WTC11 (cell line): ENCODE measurements around the gene OXLD1. TPM values are rescaled to one million over a fixed set of nuclear protein-coding genes. Genes with fewer than 3 reads are reported as not detected.

ENCODE experiments used
- ATAC-seq: fragments of 200-7000 bp; cut with Tn5 transposase; 2 replicates; pipeline ENCODE4 v1.10.0; 2021; ENCODE audit warnings: mild to moderate bottlenecking, moderate library complexity
- CTCF ChIA-PET: fragments of 300-600 bp; sonication (Branson Sonifier 250); formaldehyde crosslinking; loops from one replicate; lab custom pipeline; 2021; ENCODE audit warnings: antibody characterized with exemption; lab: Charles Lee
- POLR2A ChIA-PET: fragments of 350-600 bp; sonication (Branson Sonifier 250); formaldehyde crosslinking; loops from one replicate; lab custom pipeline; 2021; ENCODE audit warnings: antibody characterized with exemption; lab: Charles Lee
- DNase-seq: peaks from one replicate; pipeline ENCODE4 v3.0.0; 2021; ENCODE audit warnings: low spot score
- H3K27ac Mint-ChIP-seq: 2 replicates; pipeline ENCODE4 v1.8.0; 2021; ENCODE audit warnings: mixed read lengths
- H3K27me3 Mint-ChIP-seq: 2 replicates; pipeline ENCODE4 v1.8.0; 2021; ENCODE audit warnings: low read depth, mild to moderate bottlenecking, moderate library complexity, mixed read lengths
- H3K36me3 Mint-ChIP-seq: 2 replicates; pipeline ENCODE4 v1.8.0; 2021; ENCODE audit warnings: mixed read lengths
- H3K4me1 Mint-ChIP-seq: 2 replicates; pipeline ENCODE4 v1.8.0; 2022; ENCODE audit warnings: mixed read lengths
- H3K4me3 Mint-ChIP-seq: 2 replicates; pipeline ENCODE4 v1.8.0; 2021; ENCODE audit warnings: mild to moderate bottlenecking, moderate library complexity, mixed read lengths
- H3K9me3 Mint-ChIP-seq: 2 replicates; pipeline ENCODE4 v1.8.0; 2021; ENCODE audit warnings: mixed read lengths
- ATF1 ChIP-seq: sonication (generic); formaldehyde crosslinking; IDR thresholded peaks from 2 replicates; pipeline ENCODE4 v1.8.1; 2023; ENCODE audit warnings: mild to moderate bottlenecking, moderate library complexity, missing genetic modification reagents
- ELF4 ChIP-seq: sonication (generic); formaldehyde crosslinking; IDR thresholded peaks from 2 replicates; pipeline ENCODE4 v1.8.1; 2022; ENCODE audit warnings: low read depth, mild to moderate bottlenecking, moderate library complexity, missing genetic modification reagents
- ESRRA ChIP-seq: sonication (generic); formaldehyde crosslinking; IDR thresholded peaks from 2 replicates; pipeline ENCODE4 v1.8.1; 2022; ENCODE audit warnings: mild to moderate bottlenecking, missing genetic modification reagents, borderline replicate concordance
- FOXJ3 ChIP-seq: sonication (generic); formaldehyde crosslinking; IDR thresholded peaks from 2 replicates; pipeline ENCODE4 v1.9.0; 2021; ENCODE audit warnings: missing genetic modification reagents, mild to moderate bottlenecking, borderline replicate concordance
- GTF2I ChIP-seq: fragments of 250-450 bp; sonication (Bioruptor Pico); conservative IDR thresholded peaks from 2 replicates; pipeline ENCODE4 v1.4.0; 2021; ENCODE audit warnings: mild to moderate bottlenecking
- RORB ChIP-seq: fragments of 250-450 bp; sonication (Bioruptor Pico); IDR thresholded peaks from 2 replicates; pipeline ENCODE4 v1.9.0; 2021; ENCODE audit warnings: mild to moderate bottlenecking
- SMAD3 ChIP-seq: sonication (generic); formaldehyde crosslinking; IDR thresholded peaks from 2 replicates; pipeline ENCODE4 v1.8.0; 2022; ENCODE audit warnings: missing genetic modification reagents, mild to moderate bottlenecking, borderline replicate concordance
- TCF7 ChIP-seq: sonication (generic); formaldehyde crosslinking; IDR thresholded peaks from 2 replicates; pipeline ENCODE4 v1.8.0; 2022; ENCODE audit warnings: mild to moderate bottlenecking, low read depth, missing genetic modification reagents, moderate library complexity
- ZNF121 ChIP-seq: sonication (generic); formaldehyde crosslinking; IDR thresholded peaks from 2 replicates; pipeline ENCODE4 v1.8.0; 2023; ENCODE audit warnings: missing genetic modification reagents
- ZNF317 ChIP-seq: sonication (generic); formaldehyde crosslinking; IDR thresholded peaks from 2 replicates; pipeline ENCODE4 v1.8.1; 2023; ENCODE audit warnings: low read depth, mild to moderate bottlenecking, moderate library complexity, missing genetic modification reagents, borderline replicate concordance
- ZNF416 ChIP-seq: fragments of 250-450 bp; sonication (Bioruptor Pico); IDR thresholded peaks from 2 replicates; pipeline ENCODE4 v1.9.0; 2021; ENCODE audit warnings: mild to moderate bottlenecking, inconsistent platforms
- ZNF423 ChIP-seq: fragments of 250-450 bp; sonication (Bioruptor Pico); IDR thresholded peaks from 2 replicates; pipeline ENCODE4 v2.1.2; 2022; ENCODE audit warnings: mild to moderate bottlenecking, moderate library complexity
- total RNA-seq: library from RNA; stranded (reverse); gene quantifications from 3 replicates; pipeline ENCODE4 v1.2.3, GENCODE V29; 2021
- TF ChIP-seq, protein P1 (sequence below): sonication (generic); formaldehyde crosslinking; IDR thresholded peaks from 2 replicates; pipeline ENCODE4 v1.8.0; 2022; ENCODE audit warnings: mild to moderate bottlenecking, missing genetic modification reagents
- TF ChIP-seq, protein P2 (sequence below): fragments of 250-450 bp; sonication (Bioruptor Pico); IDR thresholded peaks from 2 replicates; pipeline ENCODE4 v1.9.0; 2021; ENCODE audit warnings: mild to moderate bottlenecking
- TF ChIP-seq, protein P3 (sequence below): sonication (generic); formaldehyde crosslinking; conservative IDR thresholded peaks from 2 replicates; pipeline ENCODE4 v1.8.1; 2022; ENCODE audit warnings: mild to moderate bottlenecking, missing genetic modification reagents
- TF ChIP-seq, protein P4 (sequence below): fragments of 250-450 bp; sonication (Bioruptor Pico); IDR thresholded peaks from 2 replicates; pipeline ENCODE4 v1.9.0; 2021; ENCODE audit warnings: mild to moderate bottlenecking, borderline replicate concordance
- TF ChIP-seq, protein P5 (sequence below): sonication (generic); formaldehyde crosslinking; IDR thresholded peaks from 2 replicates; pipeline ENCODE4 v1.8.1; 2023; ENCODE audit warnings: mild to moderate bottlenecking, missing genetic modification reagents, moderate library complexity
- TF ChIP-seq, protein P6 (sequence below): sonication (generic); formaldehyde crosslinking; IDR thresholded peaks from 2 replicates; pipeline ENCODE4 v1.8.0; 2023; ENCODE audit warnings: missing genetic modification reagents, mild to moderate bottlenecking, borderline replicate concordance
- TF ChIP-seq, protein P7 (sequence below): fragments of 250-450 bp; sonication (Bioruptor Pico); IDR thresholded peaks from 2 replicates; pipeline ENCODE4 v1.8.0; 2021; ENCODE audit warnings: mild to moderate bottlenecking

The OXLD1 gene
- total RNA-seq, 1 experiment from 2014 or later = 49.6 TPM

DNA sequence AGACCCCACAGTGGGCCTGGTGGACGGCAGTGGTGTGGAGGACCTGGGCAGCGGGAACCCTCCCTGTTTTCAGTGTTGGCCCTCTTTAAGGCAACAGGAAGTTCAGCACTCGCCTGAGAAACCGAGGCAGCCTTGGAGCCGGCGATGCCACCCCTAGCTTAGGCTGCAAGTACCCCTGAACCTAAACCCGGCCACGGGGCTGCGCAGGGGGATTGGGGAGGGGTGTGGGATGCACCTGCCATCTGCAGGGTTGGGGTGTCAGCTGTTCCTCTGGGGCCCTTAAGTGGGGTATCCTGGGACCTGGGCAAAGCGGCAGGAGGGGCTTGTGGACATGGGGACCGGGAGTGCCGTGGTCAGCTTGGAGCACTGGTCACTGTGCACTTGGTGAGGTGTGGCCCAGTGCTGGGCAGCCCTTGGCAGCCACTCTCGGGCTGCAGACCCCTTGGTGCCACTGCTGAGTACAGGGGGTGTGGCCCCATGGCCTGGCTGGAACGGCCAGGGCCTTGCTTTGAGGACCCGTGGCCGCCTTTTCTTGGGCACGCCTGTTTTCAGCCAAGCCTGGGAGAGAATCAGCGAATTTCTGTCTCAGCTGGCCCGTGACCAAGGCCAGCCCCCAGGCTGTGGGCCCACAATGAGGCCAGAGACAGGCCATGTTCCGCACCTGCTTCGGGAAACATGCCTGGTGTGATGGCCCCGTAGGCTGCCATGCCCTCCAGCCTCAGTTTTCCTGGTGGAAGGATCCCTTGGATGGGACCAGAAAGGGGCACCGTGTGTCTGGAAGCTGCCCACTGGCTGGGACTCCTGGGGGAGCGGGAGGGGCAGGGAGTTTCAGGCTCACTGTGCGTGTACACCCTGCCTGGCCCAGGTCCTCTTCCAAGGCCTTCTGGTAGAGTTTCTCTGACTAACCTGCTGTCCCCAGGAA, 41.6 kb upstream of the OXLD1 start:
- TF ChIP-seq ATF1 (CRISPR knock-in tag) = no peak
- no peak for TF ChIP-seq ZNF423
- TF ChIP-seq, protein P1, sequence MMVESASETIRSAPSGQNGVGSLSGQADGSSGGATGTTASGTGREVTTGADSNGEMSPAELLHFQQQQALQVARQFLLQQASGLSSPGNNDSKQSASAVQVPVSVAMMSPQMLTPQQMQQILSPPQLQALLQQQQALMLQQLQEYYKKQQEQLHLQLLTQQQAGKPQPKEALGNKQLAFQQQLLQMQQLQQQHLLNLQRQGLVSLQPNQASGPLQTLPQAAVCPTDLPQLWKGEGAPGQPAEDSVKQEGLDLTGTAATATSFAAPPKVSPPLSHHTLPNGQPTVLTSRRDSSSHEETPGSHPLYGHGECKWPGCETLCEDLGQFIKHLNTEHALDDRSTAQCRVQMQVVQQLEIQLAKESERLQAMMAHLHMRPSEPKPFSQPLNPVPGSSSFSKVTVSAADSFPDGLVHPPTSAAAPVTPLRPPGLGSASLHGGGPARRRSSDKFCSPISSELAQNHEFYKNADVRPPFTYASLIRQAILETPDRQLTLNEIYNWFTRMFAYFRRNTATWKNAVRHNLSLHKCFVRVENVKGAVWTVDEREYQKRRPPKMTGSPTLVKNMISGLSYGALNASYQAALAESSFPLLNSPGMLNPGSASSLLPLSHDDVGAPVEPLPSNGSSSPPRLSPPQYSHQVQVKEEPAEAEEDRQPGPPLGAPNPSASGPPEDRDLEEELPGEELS (CRISPR knock-in tag) = no peak
- TF ChIP-seq, protein P2, sequence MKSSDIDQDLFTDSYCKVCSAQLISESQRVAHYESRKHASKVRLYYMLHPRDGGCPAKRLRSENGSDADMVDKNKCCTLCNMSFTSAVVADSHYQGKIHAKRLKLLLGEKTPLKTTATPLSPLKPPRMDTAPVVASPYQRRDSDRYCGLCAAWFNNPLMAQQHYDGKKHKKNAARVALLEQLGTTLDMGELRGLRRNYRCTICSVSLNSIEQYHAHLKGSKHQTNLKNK (CRISPR knock-in tag) = no peak
- TF ChIP-seq SMAD3 (CRISPR knock-in tag) = no peak
- no peak for TF ChIP-seq RORB (CRISPR knock-in tag)
- TF ChIP-seq, protein P3, sequence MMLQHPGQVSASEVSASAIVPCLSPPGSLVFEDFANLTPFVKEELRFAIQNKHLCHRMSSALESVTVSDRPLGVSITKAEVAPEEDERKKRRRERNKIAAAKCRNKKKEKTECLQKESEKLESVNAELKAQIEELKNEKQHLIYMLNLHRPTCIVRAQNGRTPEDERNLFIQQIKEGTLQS (CRISPR knock-in tag) = no peak
- TF ChIP-seq GTF2I (CRISPR knock-in tag) = no peak
- no peak for TF ChIP-seq ZNF121 (CRISPR knock-in tag)
- TF ChIP-seq, protein P4, sequence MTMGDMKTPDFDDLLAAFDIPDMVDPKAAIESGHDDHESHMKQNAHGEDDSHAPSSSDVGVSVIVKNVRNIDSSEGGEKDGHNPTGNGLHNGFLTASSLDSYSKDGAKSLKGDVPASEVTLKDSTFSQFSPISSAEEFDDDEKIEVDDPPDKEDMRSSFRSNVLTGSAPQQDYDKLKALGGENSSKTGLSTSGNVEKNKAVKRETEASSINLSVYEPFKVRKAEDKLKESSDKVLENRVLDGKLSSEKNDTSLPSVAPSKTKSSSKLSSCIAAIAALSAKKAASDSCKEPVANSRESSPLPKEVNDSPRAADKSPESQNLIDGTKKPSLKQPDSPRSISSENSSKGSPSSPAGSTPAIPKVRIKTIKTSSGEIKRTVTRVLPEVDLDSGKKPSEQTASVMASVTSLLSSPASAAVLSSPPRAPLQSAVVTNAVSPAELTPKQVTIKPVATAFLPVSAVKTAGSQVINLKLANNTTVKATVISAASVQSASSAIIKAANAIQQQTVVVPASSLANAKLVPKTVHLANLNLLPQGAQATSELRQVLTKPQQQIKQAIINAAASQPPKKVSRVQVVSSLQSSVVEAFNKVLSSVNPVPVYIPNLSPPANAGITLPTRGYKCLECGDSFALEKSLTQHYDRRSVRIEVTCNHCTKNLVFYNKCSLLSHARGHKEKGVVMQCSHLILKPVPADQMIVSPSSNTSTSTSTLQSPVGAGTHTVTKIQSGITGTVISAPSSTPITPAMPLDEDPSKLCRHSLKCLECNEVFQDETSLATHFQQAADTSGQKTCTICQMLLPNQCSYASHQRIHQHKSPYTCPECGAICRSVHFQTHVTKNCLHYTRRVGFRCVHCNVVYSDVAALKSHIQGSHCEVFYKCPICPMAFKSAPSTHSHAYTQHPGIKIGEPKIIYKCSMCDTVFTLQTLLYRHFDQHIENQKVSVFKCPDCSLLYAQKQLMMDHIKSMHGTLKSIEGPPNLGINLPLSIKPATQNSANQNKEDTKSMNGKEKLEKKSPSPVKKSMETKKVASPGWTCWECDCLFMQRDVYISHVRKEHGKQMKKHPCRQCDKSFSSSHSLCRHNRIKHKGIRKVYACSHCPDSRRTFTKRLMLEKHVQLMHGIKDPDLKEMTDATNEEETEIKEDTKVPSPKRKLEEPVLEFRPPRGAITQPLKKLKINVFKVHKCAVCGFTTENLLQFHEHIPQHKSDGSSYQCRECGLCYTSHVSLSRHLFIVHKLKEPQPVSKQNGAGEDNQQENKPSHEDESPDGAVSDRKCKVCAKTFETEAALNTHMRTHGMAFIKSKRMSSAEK (CRISPR knock-in tag) = no peak
- no peak for TF ChIP-seq ELF4
- TF ChIP-seq ESRRA (CRISPR knock-in tag) = no peak
- TF ChIP-seq FOXJ3 (CRISPR knock-in tag) = no peak
- TF ChIP-seq, protein P5, sequence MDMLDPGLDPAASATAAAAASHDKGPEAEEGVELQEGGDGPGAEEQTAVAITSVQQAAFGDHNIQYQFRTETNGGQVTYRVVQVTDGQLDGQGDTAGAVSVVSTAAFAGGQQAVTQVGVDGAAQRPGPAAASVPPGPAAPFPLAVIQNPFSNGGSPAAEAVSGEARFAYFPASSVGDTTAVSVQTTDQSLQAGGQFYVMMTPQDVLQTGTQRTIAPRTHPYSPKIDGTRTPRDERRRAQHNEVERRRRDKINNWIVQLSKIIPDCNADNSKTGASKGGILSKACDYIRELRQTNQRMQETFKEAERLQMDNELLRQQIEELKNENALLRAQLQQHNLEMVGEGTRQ (CRISPR knock-in tag) = no peak
- TF ChIP-seq ZNF317 (CRISPR knock-in tag) = no peak
- TF ChIP-seq, protein P6, sequence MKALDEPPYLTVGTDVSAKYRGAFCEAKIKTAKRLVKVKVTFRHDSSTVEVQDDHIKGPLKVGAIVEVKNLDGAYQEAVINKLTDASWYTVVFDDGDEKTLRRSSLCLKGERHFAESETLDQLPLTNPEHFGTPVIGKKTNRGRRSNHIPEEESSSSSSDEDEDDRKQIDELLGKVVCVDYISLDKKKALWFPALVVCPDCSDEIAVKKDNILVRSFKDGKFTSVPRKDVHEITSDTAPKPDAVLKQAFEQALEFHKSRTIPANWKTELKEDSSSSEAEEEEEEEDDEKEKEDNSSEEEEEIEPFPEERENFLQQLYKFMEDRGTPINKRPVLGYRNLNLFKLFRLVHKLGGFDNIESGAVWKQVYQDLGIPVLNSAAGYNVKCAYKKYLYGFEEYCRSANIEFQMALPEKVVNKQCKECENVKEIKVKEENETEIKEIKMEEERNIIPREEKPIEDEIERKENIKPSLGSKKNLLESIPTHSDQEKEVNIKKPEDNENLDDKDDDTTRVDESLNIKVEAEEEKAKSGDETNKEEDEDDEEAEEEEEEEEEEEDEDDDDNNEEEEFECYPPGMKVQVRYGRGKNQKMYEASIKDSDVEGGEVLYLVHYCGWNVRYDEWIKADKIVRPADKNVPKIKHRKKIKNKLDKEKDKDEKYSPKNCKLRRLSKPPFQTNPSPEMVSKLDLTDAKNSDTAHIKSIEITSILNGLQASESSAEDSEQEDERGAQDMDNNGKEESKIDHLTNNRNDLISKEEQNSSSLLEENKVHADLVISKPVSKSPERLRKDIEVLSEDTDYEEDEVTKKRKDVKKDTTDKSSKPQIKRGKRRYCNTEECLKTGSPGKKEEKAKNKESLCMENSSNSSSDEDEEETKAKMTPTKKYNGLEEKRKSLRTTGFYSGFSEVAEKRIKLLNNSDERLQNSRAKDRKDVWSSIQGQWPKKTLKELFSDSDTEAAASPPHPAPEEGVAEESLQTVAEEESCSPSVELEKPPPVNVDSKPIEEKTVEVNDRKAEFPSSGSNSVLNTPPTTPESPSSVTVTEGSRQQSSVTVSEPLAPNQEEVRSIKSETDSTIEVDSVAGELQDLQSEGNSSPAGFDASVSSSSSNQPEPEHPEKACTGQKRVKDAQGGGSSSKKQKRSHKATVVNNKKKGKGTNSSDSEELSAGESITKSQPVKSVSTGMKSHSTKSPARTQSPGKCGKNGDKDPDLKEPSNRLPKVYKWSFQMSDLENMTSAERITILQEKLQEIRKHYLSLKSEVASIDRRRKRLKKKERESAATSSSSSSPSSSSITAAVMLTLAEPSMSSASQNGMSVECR (CRISPR knock-in tag) = no peak
- TF ChIP-seq TCF7 (CRISPR knock-in tag) = no peak
- TF ChIP-seq, protein P7, sequence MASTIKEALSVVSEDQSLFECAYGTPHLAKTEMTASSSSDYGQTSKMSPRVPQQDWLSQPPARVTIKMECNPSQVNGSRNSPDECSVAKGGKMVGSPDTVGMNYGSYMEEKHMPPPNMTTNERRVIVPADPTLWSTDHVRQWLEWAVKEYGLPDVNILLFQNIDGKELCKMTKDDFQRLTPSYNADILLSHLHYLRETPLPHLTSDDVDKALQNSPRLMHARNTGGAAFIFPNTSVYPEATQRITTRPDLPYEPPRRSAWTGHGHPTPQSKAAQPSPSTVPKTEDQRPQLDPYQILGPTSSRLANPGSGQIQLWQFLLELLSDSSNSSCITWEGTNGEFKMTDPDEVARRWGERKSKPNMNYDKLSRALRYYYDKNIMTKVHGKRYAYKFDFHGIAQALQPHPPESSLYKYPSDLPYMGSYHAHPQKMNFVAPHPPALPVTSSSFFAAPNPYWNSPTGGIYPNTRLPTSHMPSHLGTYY (CRISPR knock-in tag) = no peak
- no peak for TF ChIP-seq ZNF416 (CRISPR knock-in tag)
- H3K4me3 Mint-ChIP-seq = no peak overlapping the region
- POLR2A ChIA-PET = no interaction called here
- H3K36me3 Mint-ChIP-seq = peaks cover 24% of the 10 kb centered on the region
- DNase-seq = no peak
- peaks cover 25% of the 10 kb centered on the region for H3K4me1 Mint-ChIP-seq
- no peak overlapping the region for H3K27ac Mint-ChIP-seq
- no peak for ATAC-seq
- H3K9me3 Mint-ChIP-seq = no peaks in the 10 kb centered on the region
- CTCF ChIA-PET = interaction anchor here (2.0 kb wide), 1 partner anchor 24 kb away, joined by 5 read pairs; the partner anchor contains the start of genes ARL16 and HGS
- H3K27me3 Mint-ChIP-seq = peaks cover 2% of the 10 kb centered on the region; the same call in 1 of the 2 replicates
